Measurements from ENCODE around the gene MTNR1A. TPM values are rescaled to one million over a fixed set of nuclear protein-coding genes. Genes with fewer than 3 reads are reported as not detected.
"Not testable (repeated sequence)": the region's sequence is repeated elsewhere in the genome, so short reads cannot be mapped to it uniquely, and the experiment has no call there.

MTNR1A gene
- total RNA-seq, 1 experiment from 2014 or later = not detected

- intact Hi-C loops (cut with micrococcal nuclease; ENCODE audit: unreplicated experiment) = no loop called here
- H3K27ac Mint-ChIP-seq (ENCODE audit: unreplicated experiment) = no peak overlapping the region
- POLR2A ChIA-PET = no interaction called here
- no peaks in the 10 kb centered on the region for H3K9me3 Mint-ChIP-seq (ENCODE audit: unreplicated experiment)
- H3K4me3 ChIP-seq (ENCODE audit: low read depth, low read length) = no peak overlapping the region
- H3K4me1 ChIP-seq = no peaks in the 10 kb centered on the region
- no peaks in the 10 kb centered on the region for H3K4me1 Mint-ChIP-seq (ENCODE audit: low read depth, unreplicated experiment)
- H3K36me3 Mint-ChIP-seq (ENCODE audit: insufficient read depth, unreplicated experiment) = no peaks in the 10 kb centered on the region
- H3K4me3 Mint-ChIP-seq (ENCODE audit: unreplicated experiment) = no peak overlapping the region
- DNase-seq = no peak
- no peaks in the 10 kb centered on the region for H3K36me3 ChIP-seq (ENCODE audit: control insufficient read depth, insufficient read depth, low read length)
- TF ChIP-seq, protein P1, sequence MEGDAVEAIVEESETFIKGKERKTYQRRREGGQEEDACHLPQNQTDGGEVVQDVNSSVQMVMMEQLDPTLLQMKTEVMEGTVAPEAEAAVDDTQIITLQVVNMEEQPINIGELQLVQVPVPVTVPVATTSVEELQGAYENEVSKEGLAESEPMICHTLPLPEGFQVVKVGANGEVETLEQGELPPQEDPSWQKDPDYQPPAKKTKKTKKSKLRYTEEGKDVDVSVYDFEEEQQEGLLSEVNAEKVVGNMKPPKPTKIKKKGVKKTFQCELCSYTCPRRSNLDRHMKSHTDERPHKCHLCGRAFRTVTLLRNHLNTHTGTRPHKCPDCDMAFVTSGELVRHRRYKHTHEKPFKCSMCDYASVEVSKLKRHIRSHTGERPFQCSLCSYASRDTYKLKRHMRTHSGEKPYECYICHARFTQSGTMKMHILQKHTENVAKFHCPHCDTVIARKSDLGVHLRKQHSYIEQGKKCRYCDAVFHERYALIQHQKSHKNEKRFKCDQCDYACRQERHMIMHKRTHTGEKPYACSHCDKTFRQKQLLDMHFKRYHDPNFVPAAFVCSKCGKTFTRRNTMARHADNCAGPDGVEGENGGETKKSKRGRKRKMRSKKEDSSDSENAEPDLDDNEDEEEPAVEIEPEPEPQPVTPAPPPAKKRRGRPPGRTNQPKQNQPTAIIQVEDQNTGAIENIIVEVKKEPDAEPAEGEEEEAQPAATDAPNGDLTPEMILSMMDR (IDR thresholded peaks at IDR 0.05; ENCODE audit: insufficient read depth in 1 of 2, low read depth in 1 of 2, low read length in 1 of 2, severe bottlenecking in 1 of 2, unreplicated experiment in 1 of 2) = no peak
- BruUV-seq (replicated peaks) = no TSS peak
- no peaks in the 10 kb centered on the region for H3K27me3 Mint-ChIP-seq (ENCODE audit: insufficient read depth, unreplicated experiment)
- CTCF ChIA-PET = no interaction called here
- H3K9me3 ChIP-seq = no peaks in the 10 kb centered on the region
- no peaks in the 10 kb centered on the region for H3K27me3 ChIP-seq (replicated peaks; ENCODE audit: control insufficient read depth, insufficient read depth, low read length)
Observed at GRCh38 chr4:186534056-186534455, 21.3 kb downstream of the MTNR1A start.

- H3K4me3 Mint-ChIP-seq (ENCODE audit: unreplicated experiment); CTCF ChIA-PET; H3K27ac Mint-ChIP-seq (ENCODE audit: unreplicated experiment); H3K9me3 ChIP-seq; BruUV-seq (replicated peaks); H3K4me1 Mint-ChIP-seq (ENCODE audit: low read depth, unreplicated experiment); H3K27me3 ChIP-seq (replicated peaks; ENCODE audit: control insufficient read depth, insufficient read depth, low read length); POLR2A ChIA-PET; DNase-seq; H3K4me1 ChIP-seq; intact Hi-C loops (cut with micrococcal nuclease; ENCODE audit: unreplicated experiment); H3K4me3 ChIP-seq (ENCODE audit: low read depth, low read length); H3K36me3 ChIP-seq (ENCODE audit: control insufficient read depth, insufficient read depth, low read length); H3K36me3 Mint-ChIP-seq (ENCODE audit: insufficient read depth, unreplicated experiment): not testable (repeated sequence)
- H3K9me3 Mint-ChIP-seq (ENCODE audit: unreplicated experiment) = peaks cover 10% of the 10 kb centered on the region
- peaks cover 21% of the 10 kb centered on the region for H3K27me3 Mint-ChIP-seq (ENCODE audit: insufficient read depth, unreplicated experiment)
Observed at GRCh38 chr4:186523927-186524326, 31.4 kb downstream of the MTNR1A start.

GRCh38 chr4:186516287-186516686 lies 39.1 kb downstream of the MTNR1A start:
- H3K27me3 Mint-ChIP-seq (ENCODE audit: insufficient read depth, unreplicated experiment) = peaks cover 7% of the 10 kb centered on the region
- Histone ChIP-seq H3K4me1 (no peaks in the 10 kb centered on the region), H3K9me3 (no peaks in the 10 kb centered on the region), H3K36me3 (ENCODE audit: control insufficient read depth, insufficient read depth, low read length) (no peaks in the 10 kb centered on the region), H3K4me3 (ENCODE audit: low read depth, low read length) (no peak overlapping the region), H3K27me3 (replicated peaks; ENCODE audit: control insufficient read depth, insufficient read depth, low read length) (no peaks in the 10 kb centered on the region)
- CTCF ChIA-PET = no interaction called here
- H3K27ac Mint-ChIP-seq (ENCODE audit: unreplicated experiment) = no peak overlapping the region
- no peaks in the 10 kb centered on the region for H3K4me1 Mint-ChIP-seq (ENCODE audit: low read depth, unreplicated experiment)
- POLR2A ChIA-PET = no interaction called here
- intact Hi-C loops (cut with micrococcal nuclease; ENCODE audit: unreplicated experiment) = no loop called here
- H3K9me3 Mint-ChIP-seq (ENCODE audit: unreplicated experiment) = no peaks in the 10 kb centered on the region
- H3K36me3 Mint-ChIP-seq (ENCODE audit: insufficient read depth, unreplicated experiment) = no peaks in the 10 kb centered on the region
- no peak for DNase-seq
- no peak overlapping the region for H3K4me3 Mint-ChIP-seq (ENCODE audit: unreplicated experiment)
- no TSS peak for BruUV-seq (replicated peaks)
- TF ChIP-seq, protein P1 (IDR thresholded peaks at IDR 0.05; ENCODE audit: insufficient read depth in 1 of 2, low read depth in 1 of 2, low read length in 1 of 2, severe bottlenecking in 1 of 2, unreplicated experiment in 1 of 2) = no peak

Measured in Caco-2 (cell line).